Endothelial cell of umbilical vein (primary cell): Measurements from ENCODE around the gene ROCK2. TPM values are rescaled to one million over a fixed set of nuclear protein-coding genes. Genes with fewer than 3 reads are reported as not detected.

Experiments used
- BruUV-seq: library from RNA; stranded (reverse); fragments of 400-500 nt; replicated peaks from 2 replicates; lab custom pipeline; 2021; lab: Mats Ljungman, UMichigan
- CTCF ChIA-PET: fragments of 300-600, 350-600 bp; sonication (Branson Sonifier 250); formaldehyde crosslinking; loops from one replicate; lab custom pipeline; 2021; ENCODE audit warnings: antibody characterized with exemption, inconsistent platforms; lab: Charles Lee
- POLR2A ChIA-PET: fragments of 300-600, 350-600 bp; sonication (Branson Sonifier 250); formaldehyde crosslinking; loops from one replicate; lab custom pipeline; 2021; ENCODE audit warnings: antibody characterized with exemption, inconsistent platforms; lab: Charles Lee
- DNase-seq: peaks from one replicate; pipeline ENCODE4 v3.0.0-alpha.2; 2011; ENCODE audit warnings: low read depth, low spot score
- FAIRE-seq: peaks from 2 replicates; lab custom pipeline; 2011; peaks lifted over from hg19 to GRCh38; lab: Jason Lieb, UNC
- H2AFZ ChIP-seq: 2 replicates; pipeline ENCODE4 v1.6.0; 2012; ENCODE audit warnings: low read depth, low read length, control low read depth, inconsistent platforms
- H3K27ac ChIP-seq: 2 replicates; pipeline ENCODE4 v1.5.1; 2011; ENCODE audit warnings: low read depth, mild to moderate bottlenecking, control low read depth, low read length, moderate library complexity; ENCODE audit not compliant: insufficient read depth
- H3K27me3 ChIP-seq, 2 experiments: 2 replicates each; pipeline versions ENCODE4 v1.6.0 to v1.6.1; 2011; ENCODE audit warnings: low read length in 2 of 2, mixed read lengths in 1 of 2; ENCODE audit not compliant: control insufficient read depth in 2 of 2, insufficient read depth in 2 of 2
- H3K36me3 ChIP-seq, 2 experiments: 2 replicates in 1 of 2; 3 replicates in 1 of 2; pipeline ENCODE4 v1.5.1; 2011; ENCODE audit warnings: low read length in 2 of 2, mild to moderate bottlenecking in 1 of 2, moderate library complexity in 1 of 2; ENCODE audit not compliant: control insufficient read depth in 2 of 2, insufficient read depth in 2 of 2; ENCODE audit errors: extremely low read depth in 1 of 2
- H3K4me1 ChIP-seq: 3 replicates; pipeline ENCODE4 v1.5.1; 2011; ENCODE audit warnings: mild to moderate bottlenecking, low read length; ENCODE audit not compliant: control insufficient read depth, insufficient read depth; ENCODE audit errors: extremely low read depth
- H3K4me2 ChIP-seq: 2 replicates; pipeline ENCODE4 v1.6.1; 2011; ENCODE audit warnings: low read length, control low read depth, mixed read lengths; ENCODE audit not compliant: insufficient read depth
- H3K4me3 ChIP-seq, 3 experiments: fragments of 200-600 bp in 1 of 3; sonication (generic), shearing (Covaris generic) in 1 of 3; replicated peaks in 1 of 3; 2 replicates each; pipeline ENCODE4 v1.5.1; 2011 to 2016; ENCODE audit warnings: control low read depth in 3 of 3, low read length in 3 of 3, mild to moderate bottlenecking in 2 of 3, inconsistent platforms in 1 of 3, low read depth in 1 of 3, moderate library complexity in 1 of 3; ENCODE audit not compliant: insufficient read depth in 1 of 3
- H3K79me2 ChIP-seq: 2 replicates; pipeline ENCODE4 v1.6.0; 2012; ENCODE audit warnings: low read length, inconsistent platforms; ENCODE audit not compliant: control insufficient read depth, insufficient read depth
- H3K9ac ChIP-seq: replicated peaks from 2 replicates; pipeline ENCODE3; 2011; ENCODE audit warnings: low read length, control low read depth; ENCODE audit not compliant: insufficient read depth; ENCODE audit errors: extremely low read depth
- H3K9me1 ChIP-seq: replicated peaks from 3 replicates; pipeline ENCODE4 v1.6.0; 2011; ENCODE audit warnings: mild to moderate bottlenecking, low read length; ENCODE audit not compliant: control insufficient read depth, insufficient read depth; ENCODE audit errors: extremely low read depth
- H3K9me3 ChIP-seq: replicated peaks from 2 replicates; pipeline ENCODE4 v1.5.1; 2012; ENCODE audit warnings: low read length, inconsistent platforms; ENCODE audit not compliant: control insufficient read depth, insufficient read depth
- H4K20me1 ChIP-seq: replicated peaks from 2 replicates; pipeline ENCODE3; 2011; ENCODE audit warnings: mild to moderate bottlenecking, low read length; ENCODE audit not compliant: control insufficient read depth, insufficient read depth; ENCODE audit errors: extremely low read depth
- CTCF ChIP-seq, 2 donors: IDR thresholded peaks; 1 replicate in 1 of 2; 2 replicates in 1 of 2; pipeline ENCODE4 v1.5.1; 2011; ENCODE audit warnings: low read length in 2 of 2, mild to moderate bottlenecking in 2 of 2, moderate library complexity in 2 of 2, control low read depth in 1 of 2, inconsistent platforms in 1 of 2, low read depth in 1 of 2; ENCODE audit not compliant: insufficient read depth in 1 of 2; ENCODE audit errors: extremely low read depth in 1 of 2
- EZH2 ChIP-seq: IDR thresholded peaks from 2 replicates; pipeline ENCODE4 v1.6.1; 2012; ENCODE audit warnings: borderline replicate concordance, low read depth, mild to moderate bottlenecking, moderate library complexity, low read length, inconsistent platforms; ENCODE audit not compliant: severe bottlenecking
- FOS ChIP-seq: IDR thresholded peaks from 2 replicates; pipeline ENCODE4 v1.6.1; 2011; ENCODE audit warnings: mild to moderate bottlenecking, low read length, moderate library complexity, borderline replicate concordance; ENCODE audit not compliant: insufficient read depth
- GATA2 ChIP-seq: IDR thresholded peaks from 2 replicates; pipeline ENCODE4 v1.7.0; 2011; ENCODE audit warnings: low read depth, mild to moderate bottlenecking, moderate library complexity, mixed read lengths, low read length; ENCODE audit not compliant: insufficient read length, insufficient read depth
- JUN ChIP-seq: IDR thresholded peaks from 2 replicates; pipeline ENCODE4 v1.6.1; 2011; ENCODE audit warnings: borderline replicate concordance, low read depth; ENCODE audit not compliant: insufficient read length, insufficient read depth
- MAX ChIP-seq: IDR thresholded peaks from 2 replicates; pipeline ENCODE4 v1.6.1; 2011; ENCODE audit not compliant: insufficient read depth, insufficient read length
- MYC ChIP-seq: IDR thresholded peaks from one replicate; pipeline ENCODE4 v1.6.1; 2011; ENCODE audit warnings: mild to moderate bottlenecking, low read depth, low read length
- POLR2A ChIP-seq: IDR thresholded peaks from 2 replicates; pipeline ENCODE4 v1.6.1; 2012; ENCODE audit warnings: low read depth, mild to moderate bottlenecking, control low read depth, low read length
- POLR2AphosphoS5 ChIP-seq: IDR thresholded peaks from 2 replicates; pipeline ENCODE4 v1.6.1; 2012; ENCODE audit warnings: low read depth, mild to moderate bottlenecking, control low read depth, low read length, moderate library complexity; ENCODE audit not compliant: insufficient read depth
- dilution Hi-C: fragments of 300-500 bp; cut with MboI; formaldehyde crosslinking; loops from one replicate; pipeline ENCODE4 v1.15.0; 2019; ENCODE audit warnings: low sequenced_read_pairs; ENCODE audit not compliant: extremely low pct_ligation_motif_present
- intact Hi-C: fragments of 100-400 bp; cut with micrococcal nuclease; formaldehyde crosslinking; loops from one replicate; pipeline ENCODE4 v1.10.0; 2022
- polyA plus RNA-seq, 4 experiments: library from polyadenylated mRNA; depleted of rRNA in 3 of 4; stranded (reverse) in 3 of 4; unstranded in 1 of 4; fragments of >200 nt; gene quantifications; 2 replicates each; pipeline versions ENCODE4 v1.2.1 to v1.2.3, GENCODE V29; 2011 to 2012; ENCODE audit warnings: missing spikeins in 1 of 4
- total RNA-seq: library from RNA; stranded (reverse); gene quantifications from 2 replicates; pipeline ENCODE4 v1.2.3, GENCODE V29; 2021

The ROCK2 gene
- total and polyA plus RNA-seq, 2 donors (not counting 3 experiments of a cell fraction or from before 2014, with no cell fraction given): 5.2 to 56.5 TPM

- FAIRE-seq (no peak), DNase-seq (no peak)
- Histone ChIP-seq H3K4me2 (no peak overlapping the region), H3K9me3 (no peaks in the 10 kb centered on the region), H3K27ac (no peak overlapping the region), H3K4me1 (no peaks in the 10 kb centered on the region), H4K20me1 (peaks cover 13% of the 10 kb centered on the region), H3K27me3 (no peaks in the 10 kb centered on the region), H3K9ac (no peak overlapping the region), H3K79me2 (peaks cover 90% of the 10 kb centered on the region), H3K36me3 (no peaks in the 10 kb centered on the region), H3K4me3 (no peak overlapping the region), H2AFZ (no peak overlapping the region), H3K9me1 (no peaks in the 10 kb centered on the region)
- BruUV-seq: no TSS peak
- TF ChIP-seq FOS (no peak), CTCF (IDR thresholded peaks at IDR 0.05; ENCODE audit: extremely low read depth in 1 of 2, insufficient read depth in 1 of 2, low read depth in 1 of 2, low read length in 2 of 2) (no peak), MYC (no peak), POLR2A (no peak), GATA2 (no peak), MAX (no peak), JUN (no peak), EZH2 (no peak), POLR2AphosphoS5 (no peak)
- CTCF ChIA-PET: no interaction called here
- intact Hi-C loops (no loop called here), dilution Hi-C loops (no loop called here)
- POLR2A ChIA-PET: no interaction called here
Measured at GRCh38 chr2:11307764-11308415, 36.5 kb downstream of the ROCK2 start.
